A673 (cell line): ENCODE measurements around the gene SLC7A9. TPM values are rescaled to one million over a fixed set of nuclear protein-coding genes. Genes with fewer than 3 reads are reported as not detected.

ENCODE experiments used
- BruUV-seq: library from RNA; stranded (reverse); fragments of 400-500 nt; replicated peaks from 2 replicates; lab custom pipeline; 2021; lab: Mats Ljungman, UMichigan
- CTCF ChIA-PET: fragments of 300-600 bp; sonication (Branson Sonifier 250); formaldehyde crosslinking; loops from one replicate; lab custom pipeline; 2022; ENCODE audit warnings: antibody characterized with exemption; lab: Charles Lee
- POLR2A ChIA-PET: fragments of 300-600 bp; sonication (Branson Sonifier 250); formaldehyde crosslinking; loops from one replicate; lab custom pipeline; 2022; ENCODE audit warnings: antibody characterized with exemption; ENCODE audit not compliant: low non-redundant PET; lab: Charles Lee
- DNase-seq: peaks from one replicate; pipeline ENCODE4 v3.0.0-alpha.2; 2015; ENCODE audit warnings: low spot score
- H3K27ac ChIP-seq: fragments of 200-600 bp; sonication (generic); 2 replicates; pipeline ENCODE4 v1.5.1; 2016; ENCODE audit warnings: mixed run types, low read depth, mild to moderate bottlenecking, mixed read lengths, antibody characterized with exemption, low read length; ENCODE audit not compliant: poor library complexity, severe bottlenecking
- H3K27me3 ChIP-seq: fragments of 200-600 bp; sonication (generic); replicated peaks from 2 replicates; pipeline ENCODE4 v1.6.1; 2017; ENCODE audit warnings: mixed run types, low read depth, mild to moderate bottlenecking, mixed read lengths, antibody characterized with exemption, low read length; ENCODE audit not compliant: insufficient read depth, poor library complexity
- H3K36me3 ChIP-seq: fragments of 200-600 bp; sonication (generic); 2 replicates; pipeline ENCODE4 v1.6.1; 2016; ENCODE audit warnings: mixed run types, mild to moderate bottlenecking, mixed read lengths, antibody characterized with exemption, low read length; ENCODE audit not compliant: insufficient read depth, poor library complexity, severe bottlenecking
- H3K4me1 ChIP-seq: fragments of 200-600 bp; sonication (generic); 2 replicates; pipeline ENCODE4 v1.6.1; 2017; ENCODE audit warnings: mixed run types, mild to moderate bottlenecking, mixed read lengths, antibody characterized with exemption, low read length; ENCODE audit not compliant: insufficient read depth, poor library complexity, severe bottlenecking
- H3K4me3 ChIP-seq: fragments of 200-600 bp; sonication (generic); 2 replicates; pipeline ENCODE4 v1.5.1; 2016; ENCODE audit warnings: low read depth, mixed run types, mild to moderate bottlenecking, mixed read lengths, low read length; ENCODE audit not compliant: poor library complexity, severe bottlenecking
- H3K9me3 ChIP-seq: fragments of 200-600 bp; sonication (generic); 2 replicates; pipeline ENCODE4 v1.6.1; 2016; ENCODE audit warnings: mixed run types, low read depth, mild to moderate bottlenecking, mixed read lengths, antibody characterized with exemption, low read length; ENCODE audit not compliant: poor library complexity, severe bottlenecking
- EZH2 ChIP-seq: fragments of 200-600 bp; sonication (generic); IDR thresholded peaks from 2 replicates; pipeline ENCODE4 v1.6.1; 2017; ENCODE audit warnings: borderline replicate concordance, low read depth, mild to moderate bottlenecking, mixed read lengths, antibody characterized with exemption, low read length; ENCODE audit not compliant: poor library complexity, severe bottlenecking
- intact Hi-C: fragments of 100-400 bp; cut with micrococcal nuclease; formaldehyde crosslinking; loops from one replicate; pipeline ENCODE4 v1.10.0; 2022; ENCODE audit not compliant: unreplicated experiment
- total RNA-seq: library from RNA; stranded (reverse); gene quantifications from 2 replicates; pipeline ENCODE4 v1.2.3, GENCODE V29; 2021
- TF ChIP-seq, protein P1 (sequence below): fragments of 300-800, 200-600 bp; sonication (generic); conservative IDR thresholded peaks from 2 replicates; pipeline ENCODE4 v1.5.1; 2017; ENCODE audit warnings: low read depth, mild to moderate bottlenecking, antibody characterized with exemption, low read length, moderate library complexity, mixed read lengths

Gene SLC7A9
- total RNA-seq, 1 experiment from 2014 or later: 0.34 TPM

DNA sequence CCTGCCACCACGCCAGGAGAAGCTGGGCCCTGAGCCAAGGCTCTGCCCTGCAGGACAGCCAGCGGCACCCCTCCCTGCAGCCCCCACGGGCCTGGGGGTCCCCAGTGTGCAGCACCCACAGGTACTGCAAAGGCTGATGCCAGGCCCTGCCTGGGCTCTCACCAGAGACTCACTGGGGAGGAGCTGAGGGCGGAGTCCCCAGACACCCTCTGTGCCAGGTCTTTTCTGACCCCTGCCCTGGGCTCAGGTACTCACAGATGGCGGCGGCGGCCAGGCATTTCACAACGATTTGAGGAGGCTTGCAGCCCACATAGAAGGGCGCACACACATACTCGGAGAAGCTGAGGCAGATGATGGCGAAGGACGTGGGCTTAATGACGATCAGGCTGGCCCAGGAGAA, 5.7 kb downstream of the SLC7A9 start:
- CTCF ChIA-PET: no interaction called here
- DNase-seq: no peak

DNA sequence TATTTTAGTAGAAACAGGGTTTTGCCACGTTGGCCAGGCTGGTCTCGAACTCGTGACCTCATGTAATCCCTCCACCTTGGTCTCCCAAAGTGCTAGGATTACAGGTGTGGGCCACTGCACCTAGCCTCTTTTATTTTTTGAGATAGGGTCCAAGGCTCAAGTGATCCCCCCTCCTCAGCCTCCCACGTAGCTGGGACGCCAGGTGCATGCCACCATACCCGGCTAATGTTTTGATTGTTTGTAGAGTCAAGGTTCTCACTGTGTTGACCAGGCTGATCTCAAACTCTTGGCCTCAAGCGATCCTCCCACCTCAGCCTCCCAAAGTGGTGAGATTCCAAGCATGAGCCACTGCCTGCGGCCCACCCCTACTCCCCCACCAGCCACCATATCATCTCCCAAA, 6.3 kb downstream of the SLC7A9 start:
- no peaks in the 10 kb centered on the region for H3K36me3 ChIP-seq
- BruUV-seq: no TSS peak
- ChIA-PET CTCF (no interaction called here), POLR2A (no interaction called here)
- H3K27ac ChIP-seq: no peak overlapping the region
- no peak overlapping the region for H3K4me3 ChIP-seq
- H3K4me1 ChIP-seq: no peaks in the 10 kb centered on the region
- no peaks in the 10 kb centered on the region for H3K9me3 ChIP-seq
- no peaks in the 10 kb centered on the region for H3K27me3 ChIP-seq
- intact Hi-C loops: no loop called here
- TF ChIP-seq, protein P1, sequence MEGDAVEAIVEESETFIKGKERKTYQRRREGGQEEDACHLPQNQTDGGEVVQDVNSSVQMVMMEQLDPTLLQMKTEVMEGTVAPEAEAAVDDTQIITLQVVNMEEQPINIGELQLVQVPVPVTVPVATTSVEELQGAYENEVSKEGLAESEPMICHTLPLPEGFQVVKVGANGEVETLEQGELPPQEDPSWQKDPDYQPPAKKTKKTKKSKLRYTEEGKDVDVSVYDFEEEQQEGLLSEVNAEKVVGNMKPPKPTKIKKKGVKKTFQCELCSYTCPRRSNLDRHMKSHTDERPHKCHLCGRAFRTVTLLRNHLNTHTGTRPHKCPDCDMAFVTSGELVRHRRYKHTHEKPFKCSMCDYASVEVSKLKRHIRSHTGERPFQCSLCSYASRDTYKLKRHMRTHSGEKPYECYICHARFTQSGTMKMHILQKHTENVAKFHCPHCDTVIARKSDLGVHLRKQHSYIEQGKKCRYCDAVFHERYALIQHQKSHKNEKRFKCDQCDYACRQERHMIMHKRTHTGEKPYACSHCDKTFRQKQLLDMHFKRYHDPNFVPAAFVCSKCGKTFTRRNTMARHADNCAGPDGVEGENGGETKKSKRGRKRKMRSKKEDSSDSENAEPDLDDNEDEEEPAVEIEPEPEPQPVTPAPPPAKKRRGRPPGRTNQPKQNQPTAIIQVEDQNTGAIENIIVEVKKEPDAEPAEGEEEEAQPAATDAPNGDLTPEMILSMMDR: no peak
- no peak for TF ChIP-seq EZH2
- no peak for DNase-seq

More for the DNA sequence above, 5.7 kb downstream of the SLC7A9 start:
- no peaks in the 10 kb centered on the region for H3K36me3 ChIP-seq
- no TSS peak for BruUV-seq
- no peak for TF ChIP-seq EZH2
- TF ChIP-seq, protein P1: no peak
- POLR2A ChIA-PET: no interaction called here
- H3K4me3 ChIP-seq: no peak overlapping the region
- no peaks in the 10 kb centered on the region for H3K4me1 ChIP-seq
- H3K27me3 ChIP-seq: no peaks in the 10 kb centered on the region
- intact Hi-C loops: no loop called here
- H3K9me3 ChIP-seq: no peaks in the 10 kb centered on the region
- H3K27ac ChIP-seq: no peak overlapping the region

- intact Hi-C loops: no loop called here
- no peaks in the 10 kb centered on the region for H3K36me3 ChIP-seq
- no TSS peak for BruUV-seq
- CTCF ChIA-PET: no interaction called here
- H3K4me3 ChIP-seq: no peak overlapping the region
- H3K9me3 ChIP-seq: no peaks in the 10 kb centered on the region
- DNase-seq: no peak
- no peaks in the 10 kb centered on the region for H3K27me3 ChIP-seq
- no peaks in the 10 kb centered on the region for H3K4me1 ChIP-seq
- POLR2A ChIA-PET: no interaction called here
- TF ChIP-seq EZH2: no peak
- TF ChIP-seq, protein P1: no peak
- no peak overlapping the region for H3K27ac ChIP-seq
These were observed 6.8 kb downstream of the SLC7A9 start for GRCh38 chr19:32862741-32863140.
